HG03521 (cell line): ENCODE data around the gene WDR18.

Experiments used
- ATAC-seq: cut with Tn5 transposase; IDR thresholded peaks from one replicate; pipeline ENCODE4 v1.9.1; 2021; ENCODE audit warnings: mild to moderate bottlenecking, moderate library complexity; ENCODE audit not compliant: unreplicated experiment

Gene WDR18

GRCh38 chr19:991174-991931 lies 7.2 kb downstream of the WDR18 start:
- ATAC-seq: no peak

GRCh38 chr19:991932-992669 lies 8.0 kb downstream of the WDR18 start:
- ATAC-seq: no peak

GRCh38 chr19:992670-993055 lies 8.5 kb downstream of the WDR18 start:
- ATAC-seq: no peak

GRCh38 chr19:993361-993830 lies 9.3 kb downstream of the WDR18 start:
- no peak for ATAC-seq

- no peak for ATAC-seq
These were observed 9.8 kb downstream of the WDR18 start for GRCh38 chr19:993831-994393.

GRCh38 chr19:994516-994915 lies 10.4 kb downstream of the WDR18 start:
- no peak for ATAC-seq

- ATAC-seq: no peak
These were observed 11.1 kb downstream of the WDR18 start for GRCh38 chr19:995051-995827.

GRCh38 chr19:996051-996838 lies 12.1 kb downstream of the WDR18 start:
- ATAC-seq: no peak

- ATAC-seq: no peak
These were observed 13.9 kb downstream of the WDR18 start for GRCh38 chr19:998064-998463.

GRCh38 chr19:999379-999719 lies 15.2 kb downstream of the WDR18 start:
- ATAC-seq: no peak

GRCh38 chr19:1000095-1000494 lies 15.9 kb downstream of the WDR18 start, which contains the start of gene GRIN3B:
Gene GRIN3B (plus strand): TSS chr19:1000419. CDS start chr19:1000438, 19 bp downstream.
- ATAC-seq: no peak

GRCh38 chr19:1000591-1001537 lies 16.7 kb downstream of the WDR18 start:
- ATAC-seq: no peak

GRCh38 chr19:1001538-1002166 lies 17.5 kb downstream of the WDR18 start:
- ATAC-seq: no peak

- no peak for ATAC-seq
These were observed 18.5 kb downstream of the WDR18 start for GRCh38 chr19:1002600-1002999.

- no peak for ATAC-seq
These were observed 19.1 kb downstream of the WDR18 start for GRCh38 chr19:1003283-1003682.

- no peak for ATAC-seq
These were observed 20.2 kb downstream of the WDR18 start for GRCh38 chr19:1004204-1004802.

- ATAC-seq: no peak
These were observed 20.9 kb downstream of the WDR18 start for GRCh38 chr19:1004803-1005664.
